Measurements from ENCODE around the gene LNPK. TPM values are rescaled to one million over a fixed set of nuclear protein-coding genes. Genes with fewer than 3 reads are reported as not detected.
"Not testable (repeated sequence)": the region's sequence is repeated elsewhere in the genome, so short reads cannot be mapped to it uniquely, and the experiment has no call there.

Gene LNPK
- polyA plus RNA-seq, 3 donors = 8.1 to 15.3 (median 11.7) TPM

DNA sequence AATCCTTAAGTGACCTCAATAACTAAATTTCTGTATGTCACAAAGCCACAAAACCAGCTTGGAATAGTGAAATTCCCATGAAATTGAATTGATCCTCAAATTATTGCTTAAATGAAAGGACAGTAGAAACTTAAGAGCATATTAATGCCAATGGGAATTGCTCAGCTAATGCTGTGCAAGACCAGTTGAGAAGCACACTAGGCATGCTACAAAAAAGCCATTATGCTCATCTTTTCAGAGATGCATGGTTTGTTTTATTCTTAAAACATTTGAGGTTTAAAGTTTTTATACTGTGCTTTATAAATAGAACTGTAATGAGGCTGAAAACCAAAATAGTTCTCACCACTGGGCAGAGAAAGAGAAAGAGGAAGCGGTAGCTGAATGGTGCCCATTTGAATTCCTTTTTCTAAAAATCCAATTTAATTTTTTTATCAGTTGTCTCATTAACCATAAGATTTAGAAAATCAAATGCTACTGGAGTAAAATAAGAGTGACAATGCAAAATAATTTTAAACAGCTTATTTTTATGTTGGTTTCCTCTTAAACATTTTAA lies 98.6 kb downstream of the LNPK start:
- no peaks in the 10 kb centered on the region for H3K4me1 Mint-ChIP-seq
- no CpG with 5 or more reads among the region's 1 CpG for WGBS (ENCODE audit: insufficient coverage)
- no peak overlapping the region for H3K27ac Mint-ChIP-seq
- no peak for DNase-seq
- Histone ChIP-seq H3K4me1 (ENCODE audit: control insufficient read depth in 1 of 2, insufficient read depth in 2 of 2, low read length in 2 of 2) (no peaks in the 10 kb centered on the region), H3K9me3 (replicated peaks in 1 of 2; ENCODE audit: control insufficient read depth in 1 of 2, insufficient read depth in 1 of 2, low read length in 2 of 2) (no peaks in the 10 kb centered on the region), H3K36me3 (replicated peaks in 1 of 2; ENCODE audit: control insufficient read depth in 1 of 2, insufficient read depth in 2 of 2, low read length in 2 of 2) (no peaks in the 10 kb centered on the region), H3K79me2 (ENCODE audit: insufficient read depth, low read length) (no peaks in the 10 kb centered on the region), H3K4me2 (replicated peaks; ENCODE audit: extremely low read depth, low read length, poor library complexity, severe bottlenecking) (no peak overlapping the region), H3K27ac (ENCODE audit: low read depth in 1 of 2, low read length in 2 of 2) (no peak overlapping the region), H3K9ac (ENCODE audit: insufficient read depth, low read length, poor library complexity, severe bottlenecking) (no peak overlapping the region), H3K27me3 (ENCODE audit: control insufficient read depth in 2 of 2, insufficient read depth in 2 of 2, low read length in 2 of 2) (no peaks in the 10 kb centered on the region), H2AFZ (ENCODE audit: insufficient read depth, low read depth, low read length, poor library complexity, severe bottlenecking) (no peak overlapping the region), H3K4me3 (replicated peaks in 1 of 3; ENCODE audit: low read depth in 2 of 3, low read length in 3 of 3) (no peak overlapping the region), H4K20me1 (ENCODE audit: insufficient read depth, low read length) (no peaks in the 10 kb centered on the region)
- H3K9me3 Mint-ChIP-seq = peaks cover 0 to 2% (median 0%) of the 10 kb centered on the region in 7 donors
- intact Hi-C loops (cut with micrococcal nuclease) = no loop called here
- H3K27me3 Mint-ChIP-seq (ENCODE audit: low read depth in 3 of 3) = peaks cover under 1 to 5% (median 3%) of the 10 kb centered on the region in 3 donors
- no peaks in the 10 kb centered on the region for H3K36me3 Mint-ChIP-seq
- no peak overlapping the region for H3K4me3 Mint-ChIP-seq
- TF ChIP-seq, protein P1, sequence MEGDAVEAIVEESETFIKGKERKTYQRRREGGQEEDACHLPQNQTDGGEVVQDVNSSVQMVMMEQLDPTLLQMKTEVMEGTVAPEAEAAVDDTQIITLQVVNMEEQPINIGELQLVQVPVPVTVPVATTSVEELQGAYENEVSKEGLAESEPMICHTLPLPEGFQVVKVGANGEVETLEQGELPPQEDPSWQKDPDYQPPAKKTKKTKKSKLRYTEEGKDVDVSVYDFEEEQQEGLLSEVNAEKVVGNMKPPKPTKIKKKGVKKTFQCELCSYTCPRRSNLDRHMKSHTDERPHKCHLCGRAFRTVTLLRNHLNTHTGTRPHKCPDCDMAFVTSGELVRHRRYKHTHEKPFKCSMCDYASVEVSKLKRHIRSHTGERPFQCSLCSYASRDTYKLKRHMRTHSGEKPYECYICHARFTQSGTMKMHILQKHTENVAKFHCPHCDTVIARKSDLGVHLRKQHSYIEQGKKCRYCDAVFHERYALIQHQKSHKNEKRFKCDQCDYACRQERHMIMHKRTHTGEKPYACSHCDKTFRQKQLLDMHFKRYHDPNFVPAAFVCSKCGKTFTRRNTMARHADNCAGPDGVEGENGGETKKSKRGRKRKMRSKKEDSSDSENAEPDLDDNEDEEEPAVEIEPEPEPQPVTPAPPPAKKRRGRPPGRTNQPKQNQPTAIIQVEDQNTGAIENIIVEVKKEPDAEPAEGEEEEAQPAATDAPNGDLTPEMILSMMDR (IDR thresholded peaks at IDR 0.05) = no peak

DNA sequence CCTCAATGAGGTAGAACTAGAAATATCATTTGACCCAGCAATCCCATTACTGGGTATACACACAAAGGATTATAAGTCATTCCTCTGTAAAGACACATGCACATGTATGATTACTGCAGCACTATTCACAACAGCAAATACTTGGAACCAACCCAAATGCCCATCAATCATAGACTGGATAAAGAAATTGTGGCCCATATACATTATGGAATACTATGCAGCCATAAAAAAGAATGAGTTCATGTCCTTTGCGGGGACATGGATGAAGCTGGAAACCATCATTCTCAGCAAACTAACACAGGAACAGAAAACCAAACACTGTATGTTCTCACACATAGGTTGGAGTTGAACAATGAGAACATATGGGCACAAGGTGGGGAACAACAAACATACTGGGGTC lies 106.1 kb downstream of the LNPK start:
- intact Hi-C loops (cut with micrococcal nuclease); H3K4me3 Mint-ChIP-seq; H3K4me2 ChIP-seq (replicated peaks; ENCODE audit: extremely low read depth, low read length, poor library complexity, severe bottlenecking); DNase-seq; H3K9me3 Mint-ChIP-seq; H3K36me3 Mint-ChIP-seq; H3K4me1 Mint-ChIP-seq; H3K27ac Mint-ChIP-seq; H3K4me1 ChIP-seq (ENCODE audit: control insufficient read depth in 1 of 2, insufficient read depth in 2 of 2, low read length in 2 of 2); H3K36me3 ChIP-seq (replicated peaks in 1 of 2; ENCODE audit: control insufficient read depth in 1 of 2, insufficient read depth in 2 of 2, low read length in 2 of 2); H3K27me3 ChIP-seq (ENCODE audit: control insufficient read depth in 2 of 2, insufficient read depth in 2 of 2, low read length in 2 of 2); H3K4me3 ChIP-seq (replicated peaks in 1 of 3; ENCODE audit: low read depth in 2 of 3, low read length in 3 of 3); H3K27me3 Mint-ChIP-seq (ENCODE audit: low read depth in 3 of 3); H3K79me2 ChIP-seq (ENCODE audit: insufficient read depth, low read length); H3K9ac ChIP-seq (ENCODE audit: insufficient read depth, low read length, poor library complexity, severe bottlenecking); H4K20me1 ChIP-seq (ENCODE audit: insufficient read depth, low read length); H2AFZ ChIP-seq (ENCODE audit: insufficient read depth, low read depth, low read length, poor library complexity, severe bottlenecking); H3K9me3 ChIP-seq (replicated peaks in 1 of 2; ENCODE audit: control insufficient read depth in 1 of 2, insufficient read depth in 1 of 2, low read length in 2 of 2); H3K27ac ChIP-seq (ENCODE audit: low read depth in 1 of 2, low read length in 2 of 2): not testable (repeated sequence)
- no CpG with 5 or more reads among the region's 1 CpG for WGBS (ENCODE audit: insufficient coverage)

Data from CD14-positive monocyte (primary cell).